Stomach (tissue), 9 donors: ENCODE measurements around the gene TBC1D3B. TPM values are rescaled to one million over a fixed set of nuclear protein-coding genes. Genes with fewer than 3 reads are reported as not detected.
"Not testable (repeated sequence)": the region's sequence is repeated elsewhere in the genome, so short reads cannot be mapped to it uniquely, and the experiment has no call there.

Experiments
- DNase-seq, 2 donors: peaks; one replicate each; pipeline versions ENCODE4 v3.0.0 to v3.0.0-alpha.2; 2013 to 2019
- H3K27ac ChIP-seq, 5 donors: fragments of 200-600 bp in 4 of 5; sonication (generic) in 4 of 5; one replicate each; pipeline ENCODE4 v1.5.1; 2013 to 2019; ENCODE audit warnings: mild to moderate bottlenecking in 1 of 5, moderate library complexity in 1 of 5
- H3K27me3 ChIP-seq, 3 donors: fragments of 200-600 bp; sonication (generic); one replicate each; pipeline ENCODE4 v1.5.1; 2017 to 2019; ENCODE audit warnings: mixed run types in 1 of 3
- H3K36me3 ChIP-seq, 4 donors: fragments of 200-600 bp; sonication (generic); 1 replicate in 3 of 4; 2 replicates in 1 of 4; pipeline ENCODE4 v1.5.1; 2016 to 2019
- H3K4me1 ChIP-seq, 4 donors: fragments of 200-600 bp; sonication (generic); one replicate each; pipeline ENCODE4 v1.5.1; 2016 to 2019
- H3K4me3 ChIP-seq, 4 donors: fragments of 200-600 bp; sonication (generic) in 3 of 4; one replicate each; pipeline ENCODE4 v1.5.1; 2016 to 2019; ENCODE audit warnings: mild to moderate bottlenecking in 1 of 4
- H3K9me3 ChIP-seq, 4 donors: fragments of 200-600 bp; sonication (generic); one replicate each; pipeline ENCODE4 v1.5.1; 2016 to 2019
- CTCF ChIP-seq, 7 experiments: fragments of 450-650 bp in 4 of 7; fragments of 200-600 bp in 3 of 7; sonication (generic) in 3 of 7; IDR thresholded peaks; one replicate each; pipeline ENCODE4 v1.5.1; 2016 to 2019; ENCODE audit warnings: antibody characterized with exemption in 7 of 7, control low read depth in 2 of 7, mild to moderate bottlenecking in 1 of 7
- EP300 ChIP-seq: sonication (generic); formaldehyde crosslinking; IDR thresholded peaks from one replicate; pipeline ENCODE4 v1.6.1; 2017; ENCODE audit warnings: antibody characterized with exemption
- POLR2A ChIP-seq, 4 donors: fragments of 450-650 bp; IDR thresholded peaks; one replicate each; pipeline ENCODE4 v1.6.1; 2016; ENCODE audit warnings: antibody characterized with exemption in 4 of 4, control low read depth in 2 of 4, mild to moderate bottlenecking in 1 of 4, moderate library complexity in 1 of 4
- POLR2AphosphoS5 ChIP-seq, 3 donors: sonication (generic); formaldehyde crosslinking; IDR thresholded peaks; one replicate each; pipeline ENCODE4 v1.6.1; 2016; ENCODE audit warnings: antibody characterized with exemption in 3 of 3
- WGBS, 5 donors: extraction: QIAGEN DNeasy Blood & Tissue Kit in 3 of 5; methylation state at CpG; one replicate each; pipeline versions ENCODE4 v1.1.5 to v1.1.7; 2013 to 2018; 5-methylcytosine and 5-hydroxymethylcytosine counted together
- intact Hi-C: fragments of 100-400 bp; cut with DNase I; formaldehyde crosslinking; loops from one replicate; pipeline ENCODE4 v1.15.1; 2023; ENCODE audit warnings: low total_unique reads
- polyA plus RNA-seq, 3 donors: library from polyadenylated mRNA; stranded (reverse); fragments of 200-250 nt; gene quantifications; one replicate each; pipeline ENCODE4 v1.2.3, GENCODE V29; 2013
- total RNA-seq, 5 donors: library from RNA; depleted of rRNA; stranded (reverse); fragments of >200 nt; gene quantifications; one replicate each; pipeline versions ENCODE4 v1.1.0 to v1.2.3, GENCODE V29; 2014 to 2016
- donor health status: healthy with polysubstance abuse.
- donor health status: Bipolar disorder and iron deficiency.
- donor health status: healthy.

The TBC1D3B gene
- total and polyA plus RNA-seq, 8 donors: 0.81 to 4.6 (median 1.6) TPM; not detected in 4

GRCh38 chr17:36188891-36189306 is 12.5 kb upstream of the TBC1D3B start:
- DNase-seq: peak in 1 of 2 donors; percentile 74
- Histone ChIP-seq H3K4me3 (no peak overlapping the region), H3K4me1 (peaks cover 0 to 27% (median 9%) of the 10 kb centered on the region in 4 donors), H3K27me3 (peaks cover 0 to 10% (median 0%) of the 10 kb centered on the region in 3 donors), H3K36me3 (no peaks in the 10 kb centered on the region), H3K9me3 (no peaks in the 10 kb centered on the region), H3K27ac (peak overlapping the region in 4 of 5 donors; percentile 53 to 63 (median 60))
- no peak for TF ChIP-seq CTCF (IDR thresholded peaks at IDR 0.05)
- TF ChIP-seq POLR2A (IDR thresholded peaks at IDR 0.05): no peak
- no peak for TF ChIP-seq POLR2AphosphoS5 (IDR thresholded peaks at IDR 0.05)
- no peak for TF ChIP-seq EP300
- 38 to 50% (median 48%) methylated on average over 7 of the region's 7 CpGs for WGBS, 5 donors
- intact Hi-C loops: no loop called here

GRCh38 chr17:36187943-36188665 is 11.7 kb upstream of the TBC1D3B start:
- H3K36me3 ChIP-seq, DNase-seq, intact Hi-C loops, H3K9me3 ChIP-seq, H3K4me3 ChIP-seq: not testable (repeated sequence)
- peaks cover 6 to 31% (median 17%) of the 10 kb centered on the region in 4 donors for H3K4me1 ChIP-seq
- peak overlapping the region in 4 of 5 donors; percentile 53 to 63 (median 60) for H3K27ac ChIP-seq
- WGBS, 5 donors: 60 to 80% (median 65%) methylated on average over 5 of the region's 5 CpGs
- peaks cover 0 to 18% (median 0%) of the 10 kb centered on the region in 3 donors for H3K27me3 ChIP-seq

- Histone ChIP-seq H3K27ac (peak overlapping the region in 4 of 5 donors; percentile 53 to 63 (median 60)), H3K27me3 (peaks cover 0 to 29% (median 0%) of the 10 kb centered on the region in 3 donors), H3K4me1 (peaks cover 14 to 35% (median 25%) of the 10 kb centered on the region in 4 donors)
- H3K9me3 ChIP-seq, H3K4me3 ChIP-seq, intact Hi-C loops, DNase-seq, H3K36me3 ChIP-seq: not testable (repeated sequence)
- WGBS, 5 donors: 72 to 80% (median 79%) methylated on average over 13 of the region's 13 CpGs
Measured at GRCh38 chr17:36186810-36187763, 10.7 kb upstream of the TBC1D3B start.

- no peaks in the 10 kb centered on the region for H3K36me3 ChIP-seq
- intact Hi-C loops: no loop called here
- peaks cover 14 to 31% (median 22%) of the 10 kb centered on the region in 4 donors for H3K4me1 ChIP-seq
- TF ChIP-seq EP300 (no peak), POLR2A (IDR thresholded peaks at IDR 0.05) (no peak), CTCF (IDR thresholded peaks at IDR 0.05) (no peak), POLR2AphosphoS5 (IDR thresholded peaks at IDR 0.05) (no peak)
- peak overlapping the region in 2 of 5 donors; percentile 19 to 73 for H3K27ac ChIP-seq
- H3K4me3 ChIP-seq: no peak overlapping the region
- DNase-seq: no peak
- H3K9me3 ChIP-seq: no peaks in the 10 kb centered on the region
- peaks cover 0 to 38% (median 0%) of the 10 kb centered on the region in 3 donors for H3K27me3 ChIP-seq
- WGBS, 5 donors: 16 to 37% (median 27%) methylated on average over 2 of the region's 2 CpGs
Measured at GRCh38 chr17:36185416-36185815, 9.0 kb upstream of the TBC1D3B start.
